Prostate gland (tissue), 2 donors: Measurements from ENCODE around the gene NKIRAS1. TPM values are rescaled to one million over a fixed set of nuclear protein-coding genes. Genes with fewer than 3 reads are reported as not detected.
"Not testable (repeated sequence)": the region's sequence is repeated elsewhere in the genome, so short reads cannot be mapped to it uniquely, and the experiment has no call there.

Source experiments
- DNase-seq: peaks from one replicate; pipeline ENCODE4 v3.0.0-alpha.2; 2019; ENCODE audit warnings: low spot score
- H3K27ac ChIP-seq, 2 donors: fragments of 200-600 bp; sonication (generic); 2 replicates each; pipeline ENCODE4 v1.5.1; 2017 to 2019
- H3K27me3 ChIP-seq: fragments of 200-600 bp; sonication (generic); replicated peaks from 2 replicates; pipeline ENCODE4 v1.5.1; 2019; ENCODE audit not compliant: insufficient read depth
- H3K36me3 ChIP-seq, 2 donors: fragments of 200-600 bp; sonication (generic); 1 replicate in 1 of 2; 2 replicates in 1 of 2; pipeline versions ENCODE4 v1.5.1 to v1.8.1; 2017 to 2019
- H3K4me1 ChIP-seq: fragments of 200-600 bp; sonication (generic); replicated peaks from 2 replicates; pipeline ENCODE4 v1.5.1; 2019
- H3K4me3 ChIP-seq, 2 donors: fragments of 200-600 bp; sonication (generic); 2 replicates each; pipeline ENCODE4 v1.5.1; 2017 to 2019
- H3K9me3 ChIP-seq: fragments of 200-600 bp; sonication (generic); 2 replicates; pipeline ENCODE4 v1.5.1; 2017
- CTCF ChIP-seq, 4 experiments: fragments of 200-600 bp in 2 of 4; fragments of 450-650 bp in 2 of 4; sonication (generic) in 2 of 4; IDR thresholded peaks; 1 replicate in 3 of 4; 2 replicates in 1 of 4; pipeline ENCODE4 v1.5.1; 2016 to 2019; ENCODE audit warnings: antibody characterized with exemption in 4 of 4, mild to moderate bottlenecking in 2 of 4, moderate library complexity in 2 of 4
- POLR2A ChIP-seq: fragments of 450-650 bp; IDR thresholded peaks from one replicate; pipeline ENCODE4 v1.6.1; 2016; ENCODE audit warnings: antibody characterized with exemption, mild to moderate bottlenecking
- POLR2AphosphoS5 ChIP-seq: sonication (generic); formaldehyde crosslinking; IDR thresholded peaks from one replicate; pipeline ENCODE4 v1.6.1; 2017; ENCODE audit warnings: antibody characterized with exemption
- WGBS: methylation state at CpG from one replicate; pipeline ENCODE4 v1.1.5; 2018; 5-methylcytosine and 5-hydroxymethylcytosine counted together
- intact Hi-C: fragments of 100-400 bp; cut with DNase I; formaldehyde crosslinking; loops from one replicate; pipeline ENCODE4 v1.14.2; 2022
- total RNA-seq, 2 donors: library from RNA; depleted of rRNA; stranded (reverse); fragments of >200 nt; gene quantifications; one replicate each; pipeline ENCODE4 v1.1.0, GENCODE V29; 2016

The NKIRAS1 gene
- total RNA-seq, 2 donors from 2014 or later: 9.4 to 19.9 TPM

GRCh38 chr3:23923786-23924185 lies 7.0 kb upstream of the NKIRAS1 start:
- WGBS: 71% methylated on average over 2 of the region's 2 CpGs
- Histone ChIP-seq H3K4me1 (no peaks in the 10 kb centered on the region), H3K27ac (no peak overlapping the region), H3K9me3 (no peaks in the 10 kb centered on the region), H3K4me3 (no peak overlapping the region), H3K36me3 (no peaks in the 10 kb centered on the region), H3K27me3 (no peaks in the 10 kb centered on the region)
- intact Hi-C loops: no loop called here
- DNase-seq: no peak
- no peak for TF ChIP-seq POLR2A
- no peak for TF ChIP-seq POLR2AphosphoS5
- no peak for TF ChIP-seq CTCF (IDR thresholded peaks at IDR 0.05)

DNA sequence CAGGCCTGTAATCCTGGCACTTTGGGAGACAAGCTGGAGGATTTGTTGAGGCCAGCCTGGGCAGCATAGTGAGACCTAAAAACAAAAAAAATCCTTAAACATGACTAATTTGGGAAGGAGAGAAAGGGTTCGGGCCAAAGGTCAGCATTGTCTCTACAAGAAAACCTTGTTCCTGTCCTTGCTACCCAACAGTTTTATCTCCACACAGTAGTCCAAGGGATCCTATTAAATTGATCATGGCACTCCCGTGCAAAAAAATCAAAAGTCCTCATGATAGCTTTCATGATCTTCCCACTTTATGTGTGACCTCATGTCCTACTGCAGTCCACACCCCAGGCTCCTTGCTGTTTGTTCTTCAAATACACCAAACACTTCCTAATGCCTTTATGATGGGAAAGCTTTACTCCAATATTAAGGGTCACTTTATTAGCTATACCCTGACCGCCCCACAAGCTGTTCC lies 4.3 kb upstream of the NKIRAS1 start:
- Histone ChIP-seq H3K27ac (no peak overlapping the region), H3K4me1 (no peaks in the 10 kb centered on the region), H3K9me3 (no peaks in the 10 kb centered on the region), H3K36me3 (no peaks in the 10 kb centered on the region), H3K27me3 (no peaks in the 10 kb centered on the region), H3K4me3 (no peak overlapping the region)
- DNase-seq: no peak
- intact Hi-C loops: no loop called here
- TF ChIP-seq POLR2A: no peak
- TF ChIP-seq CTCF (IDR thresholded peaks at IDR 0.05): no peak
- TF ChIP-seq POLR2AphosphoS5: no peak
- WGBS: 85% methylated on average over 3 of the region's 3 CpGs

DNA sequence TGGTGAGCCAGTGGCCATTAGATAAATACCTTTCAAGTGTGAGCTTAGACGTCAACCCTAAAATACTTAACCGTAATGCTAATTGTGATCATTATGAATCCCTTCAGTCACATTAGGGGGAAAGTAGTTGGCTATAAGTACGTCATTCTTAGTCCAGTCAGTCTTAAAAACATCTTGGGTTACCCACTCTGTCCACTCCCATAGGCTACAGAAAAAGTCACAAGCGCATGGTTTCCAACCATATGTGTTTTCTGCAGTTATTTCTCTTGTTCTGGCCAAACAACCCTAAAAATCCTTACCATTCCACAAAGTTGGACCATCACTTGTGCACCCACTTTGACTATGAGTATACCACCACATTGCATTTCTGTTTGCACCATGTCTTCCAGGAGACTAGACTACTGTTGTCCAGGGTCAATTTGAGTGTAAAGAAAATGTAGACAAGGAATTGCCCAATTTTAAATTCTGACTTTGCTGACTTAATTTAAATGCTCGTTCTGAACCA lies 3.4 kb upstream of the NKIRAS1 start:
- TF ChIP-seq CTCF (IDR thresholded peaks at IDR 0.05) (no peak), POLR2A (no peak), POLR2AphosphoS5 (no peak)
- no peaks in the 10 kb centered on the region for H3K27me3 ChIP-seq
- H3K27ac ChIP-seq: no peak overlapping the region
- no peaks in the 10 kb centered on the region for H3K4me1 ChIP-seq
- H3K4me3 ChIP-seq: no peak overlapping the region
- 78% methylated on average over 5 of the region's 5 CpGs for WGBS
- no peak for DNase-seq
- intact Hi-C loops: no loop called here
- H3K9me3 ChIP-seq: no peaks in the 10 kb centered on the region
- H3K36me3 ChIP-seq: no peaks in the 10 kb centered on the region

GRCh38 chr3:23919628-23920027 lies 2.8 kb upstream of the NKIRAS1 start:
- DNase-seq: no peak
- 76% methylated on average over 2 of the region's 2 CpGs for WGBS
- TF ChIP-seq CTCF (IDR thresholded peaks at IDR 0.05): no peak
- no peak for TF ChIP-seq POLR2AphosphoS5
- no peak for TF ChIP-seq POLR2A
- Histone ChIP-seq H3K27ac (no peak overlapping the region), H3K4me1 (no peaks in the 10 kb centered on the region), H3K36me3 (no peaks in the 10 kb centered on the region), H3K9me3 (no peaks in the 10 kb centered on the region), H3K27me3 (no peaks in the 10 kb centered on the region), H3K4me3 (no peak overlapping the region)
- intact Hi-C loops: no loop called here

DNA sequence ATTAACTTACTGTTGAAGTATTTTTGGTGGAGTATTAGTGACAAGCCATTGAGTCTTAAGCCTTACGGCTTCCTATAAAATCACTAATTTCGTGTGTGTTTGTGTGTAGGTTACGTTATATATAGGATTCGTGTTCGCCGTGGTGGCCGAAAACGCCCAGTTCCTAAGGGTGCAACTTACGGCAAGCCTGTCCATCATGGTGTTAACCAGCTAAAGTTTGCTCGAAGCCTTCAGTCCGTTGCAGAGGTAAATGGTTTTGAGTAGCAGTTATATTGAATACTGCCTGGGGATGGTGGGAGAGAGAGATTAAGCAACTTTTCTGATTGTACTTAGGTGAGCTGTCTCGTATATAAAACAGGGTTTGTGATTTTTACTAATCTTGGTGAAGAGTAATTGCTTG lies 1.5 kb upstream of the NKIRAS1 start:
- H3K27me3 ChIP-seq, DNase-seq, H3K4me1 ChIP-seq, H3K9me3 ChIP-seq, H3K36me3 ChIP-seq, intact Hi-C loops: not testable (repeated sequence)
- 22% methylated on average over 12 of the region's 12 CpGs for WGBS
- H3K27ac ChIP-seq: peak overlapping the region; percentile 87 to 89
- H3K4me3 ChIP-seq: peak overlapping the region; percentile 61 to 80

GRCh38 chr3:23917679-23918303 lies 1.0 kb upstream of the NKIRAS1 start:
- H3K27ac ChIP-seq: peak overlapping the region; percentile 87 to 89
- DNase-seq, H3K36me3 ChIP-seq, H3K27me3 ChIP-seq, H3K9me3 ChIP-seq, H3K4me1 ChIP-seq: not testable (repeated sequence)
- under 1% methylated on average over 21 of the region's 21 CpGs for WGBS
- H3K4me3 ChIP-seq: peak overlapping the region; percentile 61 to 80
- intact Hi-C loops: loop anchor here (1.0 kb wide), 1 partner anchor 30 kb away; no protein-coding TSS in a partner anchor
